Smooth muscle cell (in vitro differentiated cells): ENCODE results near the gene MS4A4A. TPM values are rescaled to one million over a fixed set of nuclear protein-coding genes. Genes with fewer than 3 reads are reported as not detected.

ENCODE experiments used
- DNase-seq: peaks from one replicate; lab custom pipeline; 2025; ENCODE audit not compliant: unreplicated experiment; lab: John Stamatoyannopoulos, UW
- H2AFZ ChIP-seq: fragments of 200-600 bp; sonication (generic); 2 replicates; pipeline ENCODE4 v1.6.0; 2016; ENCODE audit warnings: antibody characterized with exemption, low read depth, mild to moderate bottlenecking
- H3F3A ChIP-seq: fragments of 200-600 bp; sonication (generic); 2 replicates; pipeline ENCODE4 v1.6.0; 2017; ENCODE audit warnings: antibody characterized with exemption, low read depth
- H3K27ac ChIP-seq: fragments of 200-600 bp; sonication (generic); 2 replicates; pipeline ENCODE4 v1.5.1; 2016; ENCODE audit warnings: low read depth, mild to moderate bottlenecking
- H3K27me3 ChIP-seq: fragments of 200-600 bp; sonication (generic); 2 replicates; pipeline ENCODE4 v1.6.1; 2016; ENCODE audit warnings: low read depth, mild to moderate bottlenecking
- H3K36me3 ChIP-seq: fragments of 200-600 bp; sonication (generic); 2 replicates; pipeline ENCODE4 v1.5.1; 2016; ENCODE audit warnings: low read depth
- H3K4me1 ChIP-seq: fragments of 200-600 bp; sonication (generic); 2 replicates; pipeline ENCODE4 v1.5.1; 2016; ENCODE audit warnings: low read depth
- H3K4me2 ChIP-seq: fragments of 200-600 bp; sonication (generic); 2 replicates; pipeline ENCODE4 v1.6.0; 2016; ENCODE audit warnings: mild to moderate bottlenecking
- H3K4me3 ChIP-seq: fragments of 200-600 bp; sonication (generic); 2 replicates; pipeline ENCODE4 v1.5.1; 2016; ENCODE audit warnings: mild to moderate bottlenecking
- H3K79me2 ChIP-seq: fragments of 200-600 bp; sonication (generic); 2 replicates; pipeline ENCODE4 v1.6.0; 2016; ENCODE audit warnings: low read depth, mild to moderate bottlenecking
- H3K9ac ChIP-seq: fragments of 200-600 bp; sonication (generic); 2 replicates; pipeline ENCODE4 v1.6.0; 2016; ENCODE audit warnings: low read depth
- H3K9me3 ChIP-seq: fragments of 200-600 bp; sonication (generic); replicated peaks from 2 replicates; pipeline ENCODE4 v1.5.1; 2016; ENCODE audit warnings: low read depth
- H4K20me1 ChIP-seq: fragments of 200-600 bp; sonication (generic); 2 replicates; pipeline ENCODE4 v1.6.0; 2016; ENCODE audit warnings: low read depth
- WGBS: methylation state at CpG from one replicate; pipeline ENCODE4 v1.1.7; 2016; ENCODE audit warnings: low lambda C conversion rate; 5-methylcytosine and 5-hydroxymethylcytosine counted together
- polyA plus RNA-seq: library from polyadenylated mRNA; unstranded; fragments of >200 nt; fragmentation: Nextera tagmentation; extraction: Ambion mirVana; gene quantifications from 2 replicates; pipeline ENCODE4 v1.2.1, GENCODE V29; 2016
- total RNA-seq: library from RNA; depleted of rRNA; stranded (reverse); fragments of >200 nt; gene quantifications from 2 replicates; pipeline ENCODE4 v1.2.3, GENCODE V29; 2014
- TF ChIP-seq, protein P1 (sequence below): fragments of 200-600 bp; sonication (generic); IDR thresholded peaks from 2 replicates; pipeline ENCODE4 v1.5.1; 2017; ENCODE audit warnings: borderline replicate concordance, mild to moderate bottlenecking, antibody characterized with exemption; ENCODE audit not compliant: insufficient read depth, poor library complexity, severe bottlenecking

The MS4A4A gene
- total and polyA plus RNA-seq, 2 experiments from 2014 or later = not detected

DNA sequence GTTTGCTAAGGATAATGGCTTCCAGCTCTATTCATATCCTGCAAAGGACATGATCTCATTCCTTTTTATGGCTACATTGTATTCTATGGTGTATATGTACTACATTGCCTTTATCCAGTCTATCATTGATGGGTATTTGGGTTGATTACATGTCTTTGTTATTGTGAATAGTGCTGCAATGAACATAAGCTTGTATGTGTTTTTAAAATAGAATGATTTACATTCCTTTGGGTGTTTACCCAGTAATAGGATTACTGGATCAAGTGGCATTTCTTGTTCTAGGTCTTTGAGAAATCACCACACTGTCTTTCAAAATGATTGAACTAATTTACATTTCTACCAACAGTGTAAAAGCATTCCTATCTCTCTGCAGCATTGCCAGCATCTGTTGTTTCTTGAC is 40.6 kb downstream of the MS4A4A start:
- no peak for DNase-seq
- no peak overlapping the region for H3K4me3 ChIP-seq
- no peak overlapping the region for H3K4me2 ChIP-seq

DNA sequence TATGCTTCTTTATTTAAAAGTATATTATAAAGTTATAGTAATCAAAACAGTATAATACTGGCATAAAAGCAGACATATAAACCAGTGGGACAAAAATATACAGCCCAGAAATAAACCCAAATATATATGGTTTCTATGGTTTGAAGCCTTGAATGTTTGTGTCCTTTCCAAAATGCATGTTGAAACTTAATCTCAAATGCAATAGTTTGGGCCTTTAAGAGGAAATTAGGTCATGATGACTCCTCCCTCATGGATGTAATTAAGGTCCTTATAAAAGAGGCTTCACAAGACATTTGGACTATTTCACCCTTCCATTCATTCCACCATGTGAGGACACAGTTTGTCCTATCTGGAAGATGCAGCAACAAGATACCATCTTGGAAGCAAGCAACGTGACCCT is 46.5 kb downstream of the MS4A4A start, which contains the start of gene MS4A6E:
MS4A6E (plus strand) TSS at position 301 of the 400 bp plus-strand sequence. CDS start 7,641 bp downstream, outside the sequence.
- Histone ChIP-seq H3K27me3 (no peaks in the 10 kb centered on the region), H4K20me1 (no peaks in the 10 kb centered on the region), H3K27ac (no peak within 1 kb of the TSS), H2AFZ (no peak within 1 kb of the TSS), H3F3A (no peaks in the 10 kb centered on the region), H3K79me2 (no peaks in the 10 kb centered on the region), H3K4me2 (no peak within 1 kb of the TSS), H3K36me3 (no peaks in the 10 kb centered on the region), H3K4me1 (no peaks in the 10 kb centered on the region), H3K4me3 (no peak within 1 kb of the TSS), H3K9me3 (no peaks in the 10 kb centered on the region), H3K9ac (no peak within 1 kb of the TSS)
- TF ChIP-seq, protein P1, sequence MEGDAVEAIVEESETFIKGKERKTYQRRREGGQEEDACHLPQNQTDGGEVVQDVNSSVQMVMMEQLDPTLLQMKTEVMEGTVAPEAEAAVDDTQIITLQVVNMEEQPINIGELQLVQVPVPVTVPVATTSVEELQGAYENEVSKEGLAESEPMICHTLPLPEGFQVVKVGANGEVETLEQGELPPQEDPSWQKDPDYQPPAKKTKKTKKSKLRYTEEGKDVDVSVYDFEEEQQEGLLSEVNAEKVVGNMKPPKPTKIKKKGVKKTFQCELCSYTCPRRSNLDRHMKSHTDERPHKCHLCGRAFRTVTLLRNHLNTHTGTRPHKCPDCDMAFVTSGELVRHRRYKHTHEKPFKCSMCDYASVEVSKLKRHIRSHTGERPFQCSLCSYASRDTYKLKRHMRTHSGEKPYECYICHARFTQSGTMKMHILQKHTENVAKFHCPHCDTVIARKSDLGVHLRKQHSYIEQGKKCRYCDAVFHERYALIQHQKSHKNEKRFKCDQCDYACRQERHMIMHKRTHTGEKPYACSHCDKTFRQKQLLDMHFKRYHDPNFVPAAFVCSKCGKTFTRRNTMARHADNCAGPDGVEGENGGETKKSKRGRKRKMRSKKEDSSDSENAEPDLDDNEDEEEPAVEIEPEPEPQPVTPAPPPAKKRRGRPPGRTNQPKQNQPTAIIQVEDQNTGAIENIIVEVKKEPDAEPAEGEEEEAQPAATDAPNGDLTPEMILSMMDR = no peak
- WGBS = 64% methylated on average over 1 of the region's 1 CpG
- no peak for DNase-seq

More for the DNA sequence above, 40.6 kb downstream of the MS4A4A start:
- H4K20me1 ChIP-seq = no peaks in the 10 kb centered on the region
- no peak overlapping the region for H2AFZ ChIP-seq
- H3K4me1 ChIP-seq = no peaks in the 10 kb centered on the region
- H3K79me2 ChIP-seq = no peaks in the 10 kb centered on the region
- no peaks in the 10 kb centered on the region for H3F3A ChIP-seq
- no peaks in the 10 kb centered on the region for H3K27me3 ChIP-seq
- H3K36me3 ChIP-seq = no peaks in the 10 kb centered on the region
- no peak overlapping the region for H3K9ac ChIP-seq
- H3K9me3 ChIP-seq = no peaks in the 10 kb centered on the region
- H3K27ac ChIP-seq = no peak overlapping the region
- TF ChIP-seq, protein P1 = no peak

DNA sequence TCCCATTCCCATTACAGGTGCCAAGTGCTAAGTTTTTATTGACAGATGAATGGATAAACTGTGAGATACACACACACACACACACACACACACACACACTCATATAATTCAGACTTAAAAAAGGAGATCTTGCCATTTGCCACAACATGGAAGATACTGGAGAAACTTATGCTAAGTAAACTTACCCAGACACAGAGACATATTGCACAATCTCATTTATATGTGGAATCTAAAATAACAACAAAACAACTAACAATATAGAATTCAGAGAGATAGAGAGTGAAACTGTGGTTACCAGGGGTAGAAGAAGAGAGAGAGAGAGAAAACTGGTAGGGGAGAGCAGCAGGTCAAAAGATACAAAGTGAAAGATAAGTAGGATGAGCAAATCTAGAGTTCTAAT is 48.0 kb downstream of the MS4A4A start:
- TF ChIP-seq, protein P1 = no peak
- Histone ChIP-seq H2AFZ (no peak overlapping the region), H3K9me3 (no peaks in the 10 kb centered on the region), H3K4me3 (no peak overlapping the region), H3F3A (no peaks in the 10 kb centered on the region), H3K4me2 (no peak overlapping the region), H4K20me1 (no peaks in the 10 kb centered on the region), H3K27me3 (no peaks in the 10 kb centered on the region), H3K4me1 (no peaks in the 10 kb centered on the region), H3K79me2 (no peaks in the 10 kb centered on the region), H3K9ac (no peak overlapping the region), H3K27ac (no peak overlapping the region), H3K36me3 (no peaks in the 10 kb centered on the region)
- DNase-seq = no peak

DNA sequence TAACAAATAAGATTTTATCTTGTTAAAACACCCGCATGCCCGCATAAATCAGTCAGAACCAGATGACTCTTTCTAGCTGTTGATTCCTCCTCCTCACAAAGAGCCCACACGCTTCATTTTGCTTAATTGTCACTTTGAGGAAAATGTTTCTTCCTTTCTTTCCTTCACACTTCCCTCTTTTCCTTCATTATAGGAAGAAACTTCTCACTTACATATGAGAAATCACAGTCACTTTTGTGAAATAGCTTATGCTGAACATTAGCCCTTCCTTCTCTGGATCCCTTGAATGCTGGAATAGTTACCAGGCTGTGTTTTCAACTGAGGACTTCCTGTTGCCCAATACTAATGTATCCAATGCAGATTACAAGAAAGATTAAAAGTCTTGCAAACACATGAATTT is 52.4 kb downstream of the MS4A4A start:
- Histone ChIP-seq H3K4me1 (no peaks in the 10 kb centered on the region), H3K27me3 (no peaks in the 10 kb centered on the region), H3K4me2 (no peak overlapping the region), H4K20me1 (no peaks in the 10 kb centered on the region), H3K4me3 (no peak overlapping the region), H3K27ac (no peak overlapping the region), H3K36me3 (no peaks in the 10 kb centered on the region), H3K9me3 (no peaks in the 10 kb centered on the region), H3F3A (no peaks in the 10 kb centered on the region), H3K9ac (no peak overlapping the region), H3K79me2 (no peaks in the 10 kb centered on the region), H2AFZ (peak overlapping the region; percentile 43)
- 84% methylated on average over 3 of the region's 3 CpGs for WGBS
- TF ChIP-seq, protein P1 = no peak
- DNase-seq = no peak
